ENCODE results near the gene NUBP1.
"Not testable (repeated sequence)": the region's sequence is repeated elsewhere in the genome, so short reads cannot be mapped to it uniquely, and the experiment has no call there.

The NUBP1 gene

DNA sequence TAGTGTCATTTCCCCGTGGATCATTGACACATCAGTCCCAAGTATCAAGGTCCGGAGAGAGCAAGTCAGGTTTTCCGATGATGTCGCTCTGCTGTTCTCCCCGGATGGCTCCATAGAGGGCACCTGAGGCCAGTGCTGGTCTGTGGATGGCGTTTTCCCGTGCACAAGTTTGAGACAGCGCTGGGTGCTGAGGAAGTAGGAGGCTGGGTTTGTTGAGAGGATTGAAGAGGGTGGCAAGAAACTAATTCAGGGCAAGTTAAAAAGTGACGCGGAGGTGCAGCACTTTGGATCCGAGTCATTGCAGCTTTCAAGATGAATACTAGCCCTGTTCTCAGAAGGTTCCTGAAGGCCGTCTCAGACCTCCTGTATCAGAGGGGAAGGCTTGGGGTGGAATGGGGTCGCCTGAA lies 7.7 kb downstream of the NUBP1 start:
- no peak for DNase-seq (ENCODE audit: low read depth)

DNA sequence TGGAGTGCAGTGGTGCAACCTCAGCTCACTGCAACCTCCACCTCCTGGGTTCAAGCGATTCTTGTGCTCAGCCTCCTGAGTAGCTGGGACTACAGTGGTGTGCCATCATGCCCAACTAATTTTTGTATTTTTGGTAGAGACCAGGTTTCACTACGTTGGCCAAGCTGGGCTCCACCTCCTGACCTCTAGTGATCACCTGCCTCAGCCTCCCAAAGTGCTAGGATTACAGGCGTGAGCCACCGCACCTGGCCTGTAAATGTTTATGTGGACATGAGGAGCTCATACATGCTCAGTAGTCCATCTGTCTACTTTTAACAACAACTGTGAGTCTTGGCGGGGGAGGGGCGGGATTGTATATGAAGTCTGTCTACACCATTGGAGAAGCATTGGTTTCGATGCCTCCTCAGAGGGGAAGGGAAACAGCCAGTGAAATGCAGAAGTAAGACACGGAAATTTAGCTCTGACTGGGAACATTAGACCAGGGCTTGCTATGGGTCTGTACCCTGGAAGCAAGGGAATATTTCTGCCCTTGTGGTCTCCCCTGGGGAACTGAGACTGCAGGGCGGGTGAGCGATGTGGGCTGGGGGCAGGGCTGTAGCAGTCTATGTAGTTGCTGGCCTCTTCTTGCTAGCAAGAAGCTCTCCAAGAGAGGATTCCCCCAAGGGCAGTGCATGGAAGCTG lies 9.3 kb downstream of the NUBP1 start:
- no peak for DNase-seq (ENCODE audit: low read depth)

DNA sequence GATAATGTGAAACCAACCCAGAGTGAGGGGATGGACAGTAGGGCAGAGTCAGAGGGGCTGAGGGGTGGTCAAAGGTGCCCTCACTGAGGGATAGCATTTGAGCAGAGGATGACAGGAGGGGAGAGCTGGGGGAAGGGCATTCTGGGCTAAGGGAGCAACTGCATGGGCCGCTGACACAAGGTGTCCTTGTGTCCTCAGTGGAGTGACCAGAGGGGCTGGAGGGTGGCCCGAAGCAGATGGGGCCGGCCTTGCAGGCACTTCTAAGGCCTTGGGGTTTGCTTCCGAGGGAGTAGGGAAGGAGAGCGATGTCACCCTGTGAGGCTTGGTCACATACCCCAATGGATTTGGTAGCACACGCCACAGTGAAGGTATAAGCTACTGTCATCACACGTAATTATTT lies 10.0 kb downstream of the NUBP1 start:
- DNase-seq (ENCODE audit: low read depth), result no peak

DNA sequence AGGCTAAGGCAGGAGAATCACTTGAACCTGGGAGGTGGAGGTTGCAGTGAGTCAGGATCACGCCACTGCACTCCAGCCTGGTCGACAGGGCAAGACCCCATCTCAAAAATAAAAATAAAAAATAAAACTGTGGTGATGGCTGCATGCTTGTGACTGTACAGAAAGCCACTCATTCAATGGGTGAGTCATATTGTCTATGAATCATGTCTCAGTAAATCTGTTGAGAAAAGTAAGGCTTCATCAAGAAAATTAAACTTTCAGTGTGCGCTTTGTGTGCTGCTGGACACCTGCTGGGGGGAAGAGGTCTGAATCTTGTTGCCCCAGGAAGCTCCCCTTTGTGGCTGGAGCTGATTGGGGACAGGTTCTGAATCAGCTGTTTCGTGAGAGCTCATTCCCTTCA lies 11.3 kb downstream of the NUBP1 start:
- DNase-seq (ENCODE audit: low read depth), result peak; percentile 44

DNA sequence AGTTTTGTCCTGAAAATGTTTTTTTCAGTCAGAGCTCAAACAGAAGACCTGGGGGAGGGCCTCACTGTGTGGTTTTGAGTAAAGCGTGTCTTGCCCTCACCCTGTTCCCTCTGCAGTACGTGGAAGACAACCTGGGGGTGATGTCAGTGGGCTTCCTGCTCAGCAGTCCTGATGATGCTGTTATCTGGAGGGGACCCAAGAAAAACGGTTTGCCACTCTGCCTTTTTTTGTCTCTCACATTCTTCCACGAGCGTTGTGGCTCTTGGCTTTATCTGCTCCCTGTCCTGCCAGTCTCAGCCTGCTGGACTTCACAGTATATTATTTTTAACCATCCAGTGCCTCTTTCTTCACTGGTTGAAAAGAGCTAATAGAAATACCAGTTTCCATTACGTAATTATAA lies 12.9 kb downstream of the NUBP1 start:
- DNase-seq (ENCODE audit: low read depth), result no peak

DNA sequence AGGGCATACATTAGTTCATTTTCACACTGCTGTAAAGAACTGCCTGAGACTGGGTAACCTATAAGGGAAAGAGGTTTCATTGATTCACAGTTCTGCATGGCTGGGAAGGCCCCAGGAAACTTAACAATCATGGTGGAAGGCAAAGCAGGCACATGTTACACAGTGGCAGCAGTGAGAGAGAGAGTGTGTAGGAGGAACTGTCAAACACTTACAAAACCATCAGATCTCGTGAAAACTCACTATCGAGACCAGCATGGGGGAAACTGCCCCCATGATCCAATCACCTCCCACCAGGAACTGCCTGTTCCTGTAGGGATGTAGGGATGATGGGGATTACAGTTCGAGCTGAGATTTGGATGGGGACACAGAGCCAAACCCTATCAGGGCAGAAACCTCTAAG lies 17.2 kb downstream of the NUBP1 start:
- no peak for DNase-seq (ENCODE audit: low read depth)

DNA sequence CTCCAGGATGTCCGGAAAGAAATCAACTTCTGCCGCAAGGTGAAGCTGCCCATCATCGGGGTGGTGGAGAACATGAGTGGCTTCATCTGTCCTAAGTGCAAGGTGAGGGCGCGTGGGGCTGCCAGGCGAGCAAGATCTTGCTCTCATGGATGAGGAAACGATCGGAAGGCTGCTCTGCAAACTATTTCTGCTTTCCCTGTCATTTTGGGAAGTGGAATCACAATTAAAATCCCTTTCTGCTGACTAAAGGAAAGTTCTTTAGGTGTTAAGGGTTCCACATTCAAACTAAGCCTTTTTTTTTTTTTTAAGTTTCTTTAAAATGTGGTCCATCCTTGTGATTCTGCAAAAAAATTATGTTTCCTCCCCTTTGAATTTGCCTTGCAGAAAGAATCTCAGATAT lies 17.7 kb downstream of the NUBP1 start:
- no peak for DNase-seq (ENCODE audit: low read depth)

DNA sequence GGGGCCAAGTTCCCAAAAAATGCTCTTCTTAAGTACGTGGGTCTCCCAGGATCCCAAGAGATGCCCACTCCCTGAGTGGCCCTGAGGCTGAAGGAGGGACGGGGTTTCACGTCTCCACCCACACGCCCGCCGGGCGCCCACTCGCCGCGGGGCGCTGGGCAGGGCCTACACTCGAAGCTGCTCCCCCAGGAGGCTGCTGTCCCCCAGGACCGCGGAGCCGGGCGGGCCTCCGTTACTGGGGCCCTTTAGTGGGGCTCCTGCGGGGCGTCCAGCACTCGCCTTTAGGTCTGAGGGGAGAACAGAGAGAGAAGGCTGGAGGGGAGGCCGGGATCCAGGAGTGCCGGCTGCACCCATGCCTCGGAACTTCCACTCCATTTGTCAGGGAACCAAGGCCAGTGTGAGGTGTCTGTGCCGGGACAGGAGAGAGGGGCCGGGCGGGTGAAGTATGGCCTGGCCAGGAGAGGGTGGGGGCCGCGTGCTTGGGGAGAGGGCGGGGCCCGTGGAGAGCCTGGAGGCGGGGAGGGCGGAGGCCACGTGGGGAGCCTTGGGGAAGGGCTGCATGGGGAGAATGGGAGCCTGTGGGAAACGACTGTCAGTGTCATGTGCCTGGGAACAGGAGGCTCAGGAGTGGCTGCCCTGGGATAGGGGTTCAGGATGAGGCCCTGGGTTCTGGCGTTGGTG lies 18.8 kb downstream of the NUBP1 start:
- DNase-seq (ENCODE audit: low read depth), result no peak

DNA sequence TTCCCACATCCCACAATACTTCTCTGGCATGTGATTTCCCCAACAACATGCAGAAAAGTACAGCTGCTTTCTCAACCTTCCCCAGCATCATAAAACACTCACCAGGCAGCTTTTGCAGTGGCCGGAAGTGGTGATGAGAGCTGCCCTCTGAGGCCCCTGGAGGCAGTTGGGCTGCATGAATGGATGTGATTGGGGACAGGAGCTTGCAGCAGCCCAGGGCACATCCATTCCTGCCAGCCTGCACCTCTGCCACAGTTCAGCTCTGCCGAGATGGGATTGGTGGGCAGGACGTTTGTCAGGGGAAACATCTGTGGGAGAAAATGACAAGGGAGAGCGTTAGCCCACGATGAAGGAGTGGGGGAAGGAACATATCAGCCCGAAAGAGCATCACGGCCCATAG lies 19.8 kb downstream of the NUBP1 start:
- DNase-seq (ENCODE audit: low read depth), result no peak

DNA sequence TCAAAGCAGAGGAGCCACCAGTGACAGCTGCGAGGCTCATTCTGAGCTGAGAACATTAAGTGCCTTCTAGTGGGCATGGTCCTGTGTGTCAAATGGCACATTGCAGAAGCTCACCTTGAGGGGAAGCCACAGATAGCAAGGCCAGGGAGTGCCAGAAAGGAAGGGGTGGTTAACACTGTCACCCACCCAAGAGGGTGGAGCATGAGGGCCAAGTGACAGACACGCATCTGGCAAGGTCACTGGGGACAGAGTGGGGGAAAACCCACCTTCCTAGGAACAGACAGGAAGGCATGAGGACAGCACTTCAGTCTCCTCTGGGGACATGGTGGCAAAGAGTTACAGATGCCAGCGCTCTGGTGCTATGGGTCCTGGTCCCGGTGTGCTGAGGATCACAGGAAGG lies 22.1 kb downstream of the NUBP1 start:
- DNase-seq (ENCODE audit: low read depth), result no peak

DNA sequence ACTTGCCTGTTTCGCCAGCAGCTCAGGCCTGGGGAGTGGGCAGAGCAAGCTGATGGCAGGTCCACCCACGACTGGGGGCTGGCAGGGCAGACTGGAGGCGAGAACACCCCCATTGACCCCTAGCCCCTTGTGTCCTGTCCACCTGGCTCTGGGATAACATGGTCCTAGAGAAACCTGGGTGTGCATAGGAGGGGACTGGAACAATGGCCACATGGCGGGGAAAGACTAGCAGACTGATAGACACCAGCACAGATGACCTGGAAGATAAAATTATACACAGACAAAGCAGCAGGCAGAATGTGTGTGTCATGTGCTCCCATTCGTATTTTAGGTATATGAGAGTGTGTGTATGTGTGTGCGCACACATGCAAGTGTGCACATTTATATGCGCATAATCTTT lies 23.5 kb downstream of the NUBP1 start:
- DNase-seq (ENCODE audit: low read depth), result no peak

DNA sequence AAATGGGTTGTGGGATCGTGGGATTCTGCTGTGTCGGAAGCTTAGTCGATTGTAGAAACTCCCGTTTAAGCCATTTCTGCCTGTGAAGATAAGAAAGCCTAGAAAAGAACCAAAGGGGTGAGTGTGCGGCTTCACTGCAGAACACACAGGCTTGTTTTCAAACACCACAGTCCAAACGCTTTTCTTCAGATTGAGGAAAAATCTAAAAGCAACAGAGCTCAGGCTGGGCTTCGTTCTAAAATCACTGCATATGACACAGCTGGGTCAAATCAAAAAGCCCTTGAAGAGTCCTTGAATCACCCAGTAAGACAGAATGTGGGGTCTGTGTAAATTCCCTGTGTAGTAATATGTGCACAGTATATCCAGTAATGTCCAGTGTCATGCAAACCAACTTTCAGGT lies 25.7 kb downstream of the NUBP1 start:
- no peak for DNase-seq (ENCODE audit: low read depth)

DNA sequence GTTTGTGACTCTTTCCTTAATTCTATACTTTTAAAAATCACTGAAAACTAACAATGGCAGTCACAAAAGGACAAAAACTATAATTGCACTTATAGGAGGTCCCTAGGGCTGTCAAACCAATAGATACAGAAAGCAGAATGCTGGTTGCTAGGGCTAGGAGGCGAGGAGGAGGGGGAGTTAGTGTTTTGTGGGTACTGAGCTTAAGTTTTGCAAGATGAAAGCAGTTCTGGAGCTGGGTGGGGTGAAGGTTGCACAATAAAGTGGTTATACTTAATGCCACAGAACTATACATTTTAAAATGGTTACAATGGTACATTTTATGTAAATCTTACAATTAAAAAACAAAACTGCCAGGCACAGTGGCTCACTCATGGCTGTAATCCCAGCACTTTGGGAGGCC lies 27.3 kb downstream of the NUBP1 start:
- no peak for DNase-seq (ENCODE audit: low read depth)

DNA sequence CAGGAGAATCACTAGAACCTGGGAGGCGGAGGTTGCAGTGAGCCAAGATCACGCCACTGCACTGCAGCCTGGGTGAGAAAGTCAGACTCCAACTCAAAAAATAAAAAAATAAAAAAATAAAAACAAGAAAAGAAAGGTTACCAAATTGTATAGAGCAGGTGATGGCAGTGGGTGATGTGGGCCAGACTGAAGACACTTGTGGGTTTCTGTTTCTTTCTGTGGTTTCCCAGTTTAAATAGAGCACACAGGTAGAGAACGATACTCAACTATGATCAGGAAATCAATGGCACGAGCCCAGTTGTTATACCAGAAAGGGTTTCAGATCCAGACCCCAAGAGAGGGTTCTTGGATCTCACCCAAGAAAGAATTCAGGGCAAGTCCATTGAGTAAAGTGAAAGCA lies 32.6 kb downstream of the NUBP1 start:
- no peak for DNase-seq (ENCODE audit: low read depth)

DNA sequence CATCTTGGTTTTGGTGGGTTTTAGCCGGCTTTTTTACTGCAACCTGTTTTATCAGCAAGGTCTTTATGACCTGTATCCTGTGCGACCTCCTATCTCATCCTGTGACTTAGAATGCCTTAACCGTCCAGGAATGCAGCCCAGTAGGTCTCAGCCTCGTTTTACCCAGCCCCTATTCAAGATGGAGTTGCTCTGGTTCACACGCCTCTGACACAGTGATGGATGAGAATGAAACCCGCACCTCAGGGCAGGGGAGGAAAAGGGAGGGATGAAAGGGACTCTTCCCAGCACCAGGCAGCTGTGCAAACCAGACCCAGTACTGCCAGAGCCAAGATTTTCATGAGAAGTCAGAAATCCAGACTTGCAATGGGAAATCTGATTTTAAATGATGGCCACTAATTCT lies 33.3 kb downstream of the NUBP1 start:
- not testable (repeated sequence) for DNase-seq (ENCODE audit: low read depth)

DNA sequence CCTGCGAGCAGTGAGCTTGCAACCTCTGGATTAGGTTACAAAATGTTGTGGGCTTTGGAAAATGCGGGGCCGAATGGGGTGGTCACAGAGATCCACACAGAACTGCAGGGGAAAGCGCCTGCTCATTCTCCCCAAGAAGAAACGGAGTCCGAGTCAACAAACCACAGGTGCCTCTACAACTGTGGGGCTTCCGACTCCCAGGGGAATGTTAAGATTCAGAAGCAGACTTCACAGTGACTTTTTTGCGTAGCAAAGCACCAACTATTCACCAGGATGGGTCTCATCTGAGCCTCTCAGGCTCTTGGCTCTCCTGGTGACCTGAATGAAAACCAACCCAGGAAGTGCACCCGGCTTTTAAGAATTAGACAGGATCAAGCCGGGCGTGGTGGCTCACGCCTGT lies 33.7 kb downstream of the NUBP1 start:
- no peak for DNase-seq (ENCODE audit: low read depth)

DNA sequence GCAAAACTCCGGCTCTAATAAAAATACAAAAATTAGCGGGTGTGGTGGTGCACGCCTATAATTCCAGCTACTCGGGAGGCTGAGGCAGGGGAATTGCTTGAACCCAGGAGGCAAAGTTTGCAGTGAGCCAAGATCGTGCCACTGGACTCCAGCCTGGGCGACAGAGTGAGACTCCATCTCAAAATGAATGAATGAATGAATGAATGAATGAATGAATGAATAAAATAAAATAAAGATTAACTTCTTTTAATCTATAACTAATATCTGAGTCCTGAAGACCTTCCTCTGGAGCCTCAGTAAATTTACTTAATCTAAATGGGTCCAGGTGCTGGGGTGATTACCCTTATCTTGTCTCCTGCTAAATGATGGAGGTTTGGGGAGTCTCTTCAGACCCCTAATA lies 36.3 kb downstream of the NUBP1 start:
- DNase-seq (ENCODE audit: low read depth), result not testable (repeated sequence)

DNA sequence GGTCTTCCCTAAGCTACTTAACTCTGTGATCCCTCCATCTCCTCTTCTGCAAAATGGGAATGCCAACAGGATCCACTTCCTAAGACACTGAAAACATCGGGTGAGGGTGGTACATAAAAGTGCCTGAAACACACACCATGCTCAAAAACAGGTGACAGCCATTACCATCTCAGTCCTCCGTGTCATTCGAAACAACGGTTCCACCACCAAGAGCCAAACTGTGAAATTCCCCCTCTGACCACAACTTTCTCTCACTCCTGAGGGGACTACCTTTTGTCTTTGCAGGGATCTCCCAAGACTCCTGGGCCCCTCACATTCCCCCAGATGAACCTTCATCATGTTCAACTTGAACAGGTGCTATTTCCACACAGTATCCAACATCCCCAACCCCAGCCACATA lies 37.0 kb downstream of the NUBP1 start:
- no peak for DNase-seq (ENCODE audit: low read depth)

DNA sequence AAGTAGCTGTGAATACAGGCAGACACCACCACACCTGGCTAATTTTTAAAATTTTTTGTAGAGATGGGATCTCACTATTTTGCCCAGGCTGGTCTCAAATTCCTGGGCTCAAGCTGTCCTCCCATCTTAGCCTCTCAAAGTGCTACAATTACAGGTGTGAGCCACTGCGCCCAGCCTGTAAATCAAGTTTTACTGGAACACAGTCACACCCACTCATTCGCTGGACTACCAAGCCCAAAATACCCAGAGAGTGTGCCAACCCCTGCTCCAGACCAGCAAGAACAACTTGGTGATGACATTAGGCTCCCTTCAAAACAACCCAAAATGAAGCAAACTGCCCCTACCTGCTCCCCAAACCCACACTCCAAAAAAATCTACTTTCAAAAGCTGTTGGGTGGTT lies 39.0 kb downstream of the NUBP1 start:
- no peak for DNase-seq (ENCODE audit: low read depth)

DNA sequence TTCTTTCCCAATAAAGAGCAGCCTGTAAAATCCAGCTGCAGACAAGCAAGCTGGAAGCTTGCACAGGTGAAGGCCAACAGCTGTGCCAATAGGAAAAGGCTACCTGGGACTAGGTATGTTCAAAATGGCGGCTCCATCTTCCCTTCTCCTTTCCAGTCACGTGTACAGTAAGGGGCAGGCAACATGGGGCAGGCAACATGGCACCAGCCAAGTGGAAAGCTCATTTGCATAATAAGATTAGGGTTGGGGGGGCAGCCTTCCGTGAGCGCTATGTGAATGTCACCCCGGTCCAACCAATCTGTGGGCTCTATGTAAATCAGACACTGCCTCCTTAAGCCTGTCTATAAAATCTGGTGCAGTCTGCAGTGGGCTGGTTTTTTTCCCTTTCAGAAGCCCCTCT lies 43.7 kb downstream of the NUBP1 start:
- DNase-seq (ENCODE audit: low read depth), result no peak

DNA sequence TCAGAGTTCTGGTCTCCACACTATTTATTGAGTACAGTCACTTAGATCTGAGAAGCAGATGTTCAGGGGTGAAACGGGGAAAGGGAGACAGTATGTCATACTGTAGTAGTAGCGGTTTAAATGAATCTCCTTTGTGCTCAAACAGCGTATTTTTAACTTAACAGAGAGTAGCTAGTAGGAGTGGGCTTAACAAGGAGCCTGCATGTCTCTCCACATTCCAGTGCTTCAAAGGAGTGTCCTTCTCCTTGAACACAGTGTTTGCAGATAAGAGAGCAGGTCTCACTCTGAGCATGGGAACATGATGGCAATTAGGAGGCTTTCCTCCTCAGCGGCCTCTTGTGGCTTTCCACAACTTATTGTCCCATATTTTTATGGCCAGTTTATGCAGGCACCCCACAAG lies 45.0 kb downstream of the NUBP1 start:
- DNase-seq (ENCODE audit: low read depth), result not testable (repeated sequence)

DNA sequence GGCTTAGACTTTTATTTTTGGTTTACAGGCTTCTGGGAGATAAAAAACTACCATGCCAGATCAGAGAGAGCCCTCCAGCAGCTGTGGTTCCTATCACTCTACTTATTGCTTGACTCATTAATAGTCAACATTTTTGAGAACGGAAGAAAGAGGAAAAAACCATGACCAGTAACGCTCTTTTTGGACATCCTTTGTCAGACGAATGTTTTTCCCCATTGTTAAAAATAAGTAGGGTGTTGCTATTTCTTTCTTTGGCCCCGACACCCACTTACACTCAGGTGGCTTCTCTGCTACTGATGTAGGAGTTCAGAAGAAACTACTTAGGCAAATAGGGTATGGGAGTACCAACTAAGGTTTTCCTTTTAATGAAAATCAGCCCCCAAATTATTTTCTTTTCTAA lies 47.4 kb downstream of the NUBP1 start:
- no peak for DNase-seq (ENCODE audit: low read depth)

DNA sequence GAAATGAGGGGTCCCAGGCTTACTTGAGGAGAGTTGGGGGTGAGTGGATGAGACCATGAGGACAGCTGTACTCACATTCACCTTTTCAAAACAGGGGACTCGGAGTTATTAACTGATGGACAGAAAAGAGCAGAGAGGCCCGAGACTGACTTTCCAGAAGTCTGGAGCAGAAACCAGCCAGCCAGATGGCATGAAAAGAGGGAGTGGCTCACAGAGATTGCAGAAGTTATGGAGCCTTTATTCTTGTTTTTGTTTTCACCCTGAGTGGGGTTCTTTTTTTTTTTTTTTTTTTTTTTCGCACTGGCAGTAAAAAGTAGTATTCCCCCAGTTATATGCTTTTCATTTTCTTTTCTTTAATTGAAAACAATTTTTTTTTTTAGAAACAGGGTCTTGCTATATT lies 56.1 kb downstream of the NUBP1 start:
- DNase-seq (ENCODE audit: low read depth), result no peak

DNA sequence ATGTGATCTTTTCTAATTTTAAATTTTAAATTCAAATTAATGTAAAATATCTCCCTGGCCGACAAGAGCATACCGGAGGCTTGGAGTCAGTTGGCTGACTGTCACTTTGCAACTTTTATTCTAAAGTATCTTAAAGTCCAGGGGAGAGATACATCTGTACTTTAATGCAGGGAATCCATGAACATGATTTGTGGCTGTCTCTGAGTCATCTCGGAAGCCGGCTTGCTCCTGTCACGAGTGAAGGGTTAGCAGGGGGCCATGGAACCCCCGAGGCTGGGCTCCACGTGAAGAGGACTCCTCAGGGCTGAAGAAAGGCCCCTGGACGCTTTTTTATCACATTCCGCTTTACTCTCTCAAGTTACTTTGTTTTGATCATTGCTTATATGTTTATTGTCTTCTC lies 61.7 kb downstream of the NUBP1 start:
- DNase-seq (ENCODE audit: low read depth), result no peak

Data from HS-5 (cell line).